Fibroblast of lung (primary cell): ENCODE results near the gene METTL8. TPM values are rescaled to one million over a fixed set of nuclear protein-coding genes. Genes with fewer than 3 reads are reported as not detected.

Experiments used
- DNase-seq, 2 donors: peaks; one replicate each; pipeline versions ENCODE4 v3.0.0 to v3.0.0-alpha.2; 2010; ENCODE audit warnings: low read depth in 2 of 2
- H2AFZ ChIP-seq: 2 replicates; pipeline ENCODE4 v1.5.1; 2012; ENCODE audit warnings: low read length, control low read depth, inconsistent platforms
- H3K27ac ChIP-seq: 2 replicates; pipeline ENCODE4 v1.5.1; 2011; ENCODE audit warnings: low read length, control low read depth; ENCODE audit not compliant: insufficient read depth
- H3K27me3 ChIP-seq: 2 replicates; pipeline ENCODE4 v1.5.1; 2011; ENCODE audit warnings: mild to moderate bottlenecking, low read length; ENCODE audit not compliant: control insufficient read depth, insufficient read depth
- H3K36me3 ChIP-seq: 2 replicates; pipeline ENCODE4 v1.5.1; 2011; ENCODE audit warnings: low read length; ENCODE audit not compliant: control insufficient read depth, insufficient read depth
- H3K4me1 ChIP-seq: 2 replicates; pipeline ENCODE4 v1.5.1; 2011; ENCODE audit warnings: low read length; ENCODE audit not compliant: control insufficient read depth, insufficient read depth; ENCODE audit errors: extremely low read depth
- H3K4me2 ChIP-seq: 2 replicates; pipeline ENCODE4 v1.5.1; 2011; ENCODE audit warnings: low read length, control low read depth; ENCODE audit not compliant: insufficient read depth; ENCODE audit errors: extremely low read depth
- H3K4me3 ChIP-seq, 4 experiments: fragments of 200-600 bp in 1 of 4; sonication (generic) in 1 of 4; replicated peaks in 1 of 4; 2 replicates each; pipeline ENCODE4 v1.5.1; 2011 to 2016; ENCODE audit warnings: low read length in 4 of 4, low read depth in 3 of 4, mild to moderate bottlenecking in 3 of 4, control low read depth in 2 of 4, inconsistent platforms in 1 of 4, mixed read lengths in 1 of 4; ENCODE audit not compliant: insufficient read depth in 1 of 4; ENCODE audit errors: control extremely low read depth in 1 of 4
- H3K79me2 ChIP-seq: 2 replicates; pipeline ENCODE4 v1.5.1; 2012; ENCODE audit warnings: mild to moderate bottlenecking, low read length, inconsistent platforms; ENCODE audit not compliant: control insufficient read depth, insufficient read depth
- H3K9ac ChIP-seq: 2 replicates; pipeline ENCODE4 v1.5.1; 2011; ENCODE audit warnings: mild to moderate bottlenecking, low read length, control low read depth; ENCODE audit not compliant: insufficient read depth
- H3K9me3 ChIP-seq: 2 replicates; pipeline ENCODE4 v1.5.1; 2012; ENCODE audit warnings: low read depth, low read length; ENCODE audit not compliant: control insufficient read depth, insufficient read depth
- H4K20me1 ChIP-seq: 2 replicates; pipeline ENCODE4 v1.5.1; 2011; ENCODE audit warnings: low read length; ENCODE audit not compliant: control insufficient read depth, insufficient read depth; ENCODE audit errors: extremely low read depth
- EZH2 ChIP-seq: IDR thresholded peaks from 2 replicates; pipeline ENCODE4 v1.5.1; 2012; ENCODE audit warnings: low read length, control low read depth, mild to moderate bottlenecking; ENCODE audit errors: missing control alignments
- polyA plus RNA-seq, 2 donors: library from polyadenylated mRNA; depleted of rRNA in 1 of 2; stranded (reverse) in 1 of 2; unstranded in 1 of 2; fragments of >200 nt; gene quantifications; 2 replicates each; pipeline ENCODE4 v1.2.1, GENCODE V29; 2011 to 2012; ENCODE audit warnings: missing spikeins in 1 of 2
- total RNA-seq: library from RNA; depleted of rRNA; stranded (reverse); fragments of >200 nt; gene quantifications from 2 replicates; pipeline ENCODE4 v1.2.1, GENCODE V29; 2014
- TF ChIP-seq, protein P1 (sequence below), 2 donors: IDR thresholded peaks in 1 of 2; conservative IDR thresholded peaks in 1 of 2; 1 replicate in 1 of 2; 2 replicates in 1 of 2; pipeline ENCODE4 v1.5.1; 2011 to 2012; ENCODE audit warnings: low read length in 2 of 2, control low read depth in 1 of 2, inconsistent platforms in 1 of 2, low read depth in 1 of 2, mild to moderate bottlenecking in 1 of 2

METTL8 gene
- total and polyA plus RNA-seq, 2 donors (not counting 1 experiment from before 2014, with no cell fraction given), result 16.7 to 22.4 TPM

DNA sequence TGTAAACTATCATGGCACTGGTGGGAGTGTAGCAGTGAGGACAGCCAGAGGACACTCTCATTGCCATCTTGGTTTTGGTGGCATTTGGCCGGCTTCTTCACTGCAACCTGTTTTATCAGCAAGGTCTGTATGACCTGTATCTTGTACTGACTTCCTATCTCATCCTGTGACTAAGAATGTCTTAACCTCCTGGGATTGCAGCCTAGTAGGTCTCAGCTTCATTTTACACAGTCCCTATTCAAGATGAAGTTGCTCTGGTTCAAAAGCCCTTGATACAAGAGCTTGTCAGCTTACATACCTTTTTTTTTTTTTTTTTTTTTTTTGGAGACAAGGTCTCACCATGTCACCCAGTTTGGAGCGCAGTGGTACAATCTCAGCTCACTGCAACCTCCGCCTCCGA is 110.9 kb downstream of the METTL8 start:
- Histone ChIP-seq H3K9ac (no peak overlapping the region), H3K9me3 (no peaks in the 10 kb centered on the region), H4K20me1 (no peaks in the 10 kb centered on the region), H3K79me2 (no peaks in the 10 kb centered on the region), H3K27me3 (no peaks in the 10 kb centered on the region), H3K4me3 (no peak overlapping the region), H3K36me3 (no peaks in the 10 kb centered on the region), H3K27ac (no peak overlapping the region), H3K4me1 (no peaks in the 10 kb centered on the region), H2AFZ (no peak overlapping the region), H3K4me2 (no peak overlapping the region)
- TF ChIP-seq, protein P1, sequence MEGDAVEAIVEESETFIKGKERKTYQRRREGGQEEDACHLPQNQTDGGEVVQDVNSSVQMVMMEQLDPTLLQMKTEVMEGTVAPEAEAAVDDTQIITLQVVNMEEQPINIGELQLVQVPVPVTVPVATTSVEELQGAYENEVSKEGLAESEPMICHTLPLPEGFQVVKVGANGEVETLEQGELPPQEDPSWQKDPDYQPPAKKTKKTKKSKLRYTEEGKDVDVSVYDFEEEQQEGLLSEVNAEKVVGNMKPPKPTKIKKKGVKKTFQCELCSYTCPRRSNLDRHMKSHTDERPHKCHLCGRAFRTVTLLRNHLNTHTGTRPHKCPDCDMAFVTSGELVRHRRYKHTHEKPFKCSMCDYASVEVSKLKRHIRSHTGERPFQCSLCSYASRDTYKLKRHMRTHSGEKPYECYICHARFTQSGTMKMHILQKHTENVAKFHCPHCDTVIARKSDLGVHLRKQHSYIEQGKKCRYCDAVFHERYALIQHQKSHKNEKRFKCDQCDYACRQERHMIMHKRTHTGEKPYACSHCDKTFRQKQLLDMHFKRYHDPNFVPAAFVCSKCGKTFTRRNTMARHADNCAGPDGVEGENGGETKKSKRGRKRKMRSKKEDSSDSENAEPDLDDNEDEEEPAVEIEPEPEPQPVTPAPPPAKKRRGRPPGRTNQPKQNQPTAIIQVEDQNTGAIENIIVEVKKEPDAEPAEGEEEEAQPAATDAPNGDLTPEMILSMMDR (conservative IDR thresholded peaks at IDR 0.05 in 1 of 2, IDR thresholded peaks at IDR 0.05 in 1 of 2; ENCODE audit: low read depth in 1 of 2, low read length in 2 of 2), result no peak
- no peak for TF ChIP-seq EZH2
- DNase-seq, result no peak

DNA sequence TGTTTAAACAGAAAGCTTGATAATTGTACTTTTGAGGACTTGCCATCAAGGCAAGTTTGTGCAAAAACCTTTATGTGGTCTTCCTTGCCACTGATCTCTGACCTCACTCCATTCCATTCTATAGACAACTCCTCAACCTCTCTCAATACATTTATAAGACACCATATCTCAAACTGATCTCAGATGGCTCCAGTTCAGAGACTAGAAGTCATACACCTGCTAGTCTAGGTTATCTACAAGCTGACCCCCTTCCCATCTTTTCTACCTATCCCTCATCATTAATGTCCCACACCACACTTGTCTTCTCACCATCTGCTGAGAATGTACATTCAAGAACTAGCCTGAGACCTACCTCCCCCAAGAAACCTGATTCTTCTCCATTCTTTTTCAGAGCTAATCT is 113.1 kb downstream of the METTL8 start:
- Histone ChIP-seq H3K27ac (no peak overlapping the region), H3K9ac (no peak overlapping the region), H2AFZ (no peak overlapping the region), H3K4me1 (no peaks in the 10 kb centered on the region), H3K79me2 (no peaks in the 10 kb centered on the region), H3K27me3 (no peaks in the 10 kb centered on the region), H3K9me3 (no peaks in the 10 kb centered on the region), H3K36me3 (no peaks in the 10 kb centered on the region), H3K4me3 (no peak overlapping the region), H3K4me2 (no peak overlapping the region), H4K20me1 (no peaks in the 10 kb centered on the region)
- TF ChIP-seq EZH2, result no peak
- TF ChIP-seq, protein P1 (conservative IDR thresholded peaks at IDR 0.05 in 1 of 2, IDR thresholded peaks at IDR 0.05 in 1 of 2; ENCODE audit: low read depth in 1 of 2, low read length in 2 of 2), result no peak
- DNase-seq, result no peak

DNA sequence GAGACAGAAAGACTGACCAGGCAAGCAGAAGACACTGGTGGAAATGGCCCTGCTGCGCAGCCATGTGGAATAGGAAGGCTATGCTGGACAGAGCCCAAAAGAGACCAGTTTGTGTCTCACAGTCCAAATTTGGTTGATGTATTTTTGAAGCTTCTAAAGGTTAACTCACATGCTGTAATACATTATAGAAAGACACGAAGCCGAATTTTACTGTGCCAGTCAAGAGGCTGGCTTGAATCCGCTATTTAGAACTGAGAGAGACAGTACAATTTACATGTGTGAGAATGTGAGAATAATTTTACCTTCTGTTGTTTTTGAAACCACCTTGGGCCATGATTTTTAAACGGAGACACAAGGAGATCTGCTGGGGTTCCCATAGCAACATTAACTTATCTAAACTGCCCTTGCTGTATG is 113.6 kb downstream of the METTL8 start:
- Histone ChIP-seq H3K27ac (no peak overlapping the region), H3K36me3 (no peaks in the 10 kb centered on the region), H3K4me2 (no peak overlapping the region), H2AFZ (no peak overlapping the region), H3K9me3 (no peaks in the 10 kb centered on the region), H3K4me3 (no peak overlapping the region), H4K20me1 (no peaks in the 10 kb centered on the region), H3K79me2 (no peaks in the 10 kb centered on the region), H3K4me1 (no peaks in the 10 kb centered on the region), H3K27me3 (no peaks in the 10 kb centered on the region), H3K9ac (no peak overlapping the region)
- DNase-seq, result no peak
- TF ChIP-seq EZH2, result no peak
- TF ChIP-seq, protein P1 (conservative IDR thresholded peaks at IDR 0.05 in 1 of 2, IDR thresholded peaks at IDR 0.05 in 1 of 2; ENCODE audit: low read depth in 1 of 2, low read length in 2 of 2), result no peak
